Measurements from ENCODE around the gene CDK5RAP2.

Gene CDK5RAP2

GRCh38 chr9:120368799-120369198 lies 211.2 kb downstream of the CDK5RAP2 start:
- DNase-seq (ENCODE audit: insufficient read length, low spot score), result no peak
- no peak for FAIRE-seq

DNA sequence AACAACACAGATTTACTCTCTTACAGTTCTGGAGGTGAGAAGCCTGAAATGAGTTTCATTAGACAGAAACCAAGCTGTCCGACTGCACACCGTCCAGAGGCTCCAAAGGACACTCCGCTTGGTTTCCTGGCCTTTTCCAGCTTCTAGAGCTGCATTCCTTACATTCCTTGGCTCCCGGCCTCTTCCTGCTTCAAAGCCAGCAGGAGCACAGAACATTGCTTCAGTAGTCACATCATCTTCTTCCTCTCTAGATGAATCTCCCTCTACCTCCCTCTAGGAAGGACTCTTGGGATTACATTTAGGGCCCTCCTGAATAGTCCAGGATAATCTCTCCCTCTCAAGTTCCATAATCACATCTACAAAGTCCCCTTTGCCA lies 213.3 kb downstream of the CDK5RAP2 start:
- DNase-seq (ENCODE audit: insufficient read length, low spot score) (peak; percentile 81), FAIRE-seq (no peak)

DNA sequence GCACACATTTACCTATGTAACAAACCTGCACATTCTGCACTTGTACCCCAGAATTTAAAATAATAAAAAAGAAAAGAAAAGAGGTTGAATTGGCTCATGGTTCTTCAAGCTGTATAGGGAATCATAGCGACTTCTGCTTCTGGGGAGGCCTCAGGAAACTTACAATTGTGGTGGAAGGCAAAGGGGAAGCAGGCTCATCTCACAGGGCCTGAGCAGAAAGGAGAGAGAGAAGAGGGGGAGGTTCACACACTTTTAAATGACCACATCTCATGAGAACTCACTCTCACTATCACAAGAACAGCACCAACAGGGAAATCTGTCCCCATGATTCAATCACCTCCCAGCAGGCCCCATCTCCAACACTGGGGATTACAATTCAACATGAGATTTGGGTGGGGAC lies 214.6 kb downstream of the CDK5RAP2 start:
- DNase-seq (ENCODE audit: insufficient read length, low spot score), result no peak
- no peak for FAIRE-seq

DNA sequence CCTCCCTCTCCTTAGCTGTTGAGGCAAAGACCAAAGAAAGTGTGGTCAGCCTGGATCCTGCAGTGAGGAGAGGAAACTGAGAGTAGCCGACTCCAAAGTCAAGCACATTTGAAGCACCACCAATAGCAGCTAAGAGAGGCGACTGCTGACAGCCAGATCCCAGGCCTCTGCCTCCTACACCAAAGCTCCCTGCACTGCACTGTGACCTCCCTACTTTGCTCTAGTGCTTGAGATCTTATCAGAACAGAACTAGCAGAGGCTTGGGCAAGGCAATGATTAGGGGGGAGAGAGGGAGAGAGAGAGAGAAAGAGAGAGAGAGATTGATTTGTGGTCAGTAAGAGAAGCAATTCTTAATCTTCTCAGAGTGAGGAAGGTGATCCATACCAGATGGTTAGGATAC lies 216.3 kb downstream of the CDK5RAP2 start:
- no peak for DNase-seq (ENCODE audit: insufficient read length, low spot score)
- no peak for FAIRE-seq

DNA sequence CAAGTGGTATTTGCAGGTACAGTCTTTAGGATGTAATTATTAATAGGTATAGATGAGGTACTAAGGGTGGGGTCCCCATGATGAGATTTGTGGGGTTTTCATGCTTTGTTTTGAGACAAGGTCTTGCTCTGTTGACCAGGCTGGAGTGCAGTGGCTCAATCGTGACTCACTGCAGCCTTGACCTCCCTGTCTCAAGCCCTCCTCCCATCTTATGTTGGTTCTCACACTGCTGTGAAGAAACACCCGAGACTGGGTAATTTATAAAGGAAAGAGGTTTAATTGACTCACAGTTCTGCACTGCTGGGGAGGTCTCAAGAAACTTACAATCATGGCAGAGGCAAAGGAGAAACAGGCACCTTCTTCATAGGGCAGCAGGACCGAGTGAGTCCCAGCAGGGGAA lies 217.5 kb downstream of the CDK5RAP2 start:
- FAIRE-seq, result no peak
- DNase-seq (ENCODE audit: insufficient read length, low spot score), result no peak

DNA sequence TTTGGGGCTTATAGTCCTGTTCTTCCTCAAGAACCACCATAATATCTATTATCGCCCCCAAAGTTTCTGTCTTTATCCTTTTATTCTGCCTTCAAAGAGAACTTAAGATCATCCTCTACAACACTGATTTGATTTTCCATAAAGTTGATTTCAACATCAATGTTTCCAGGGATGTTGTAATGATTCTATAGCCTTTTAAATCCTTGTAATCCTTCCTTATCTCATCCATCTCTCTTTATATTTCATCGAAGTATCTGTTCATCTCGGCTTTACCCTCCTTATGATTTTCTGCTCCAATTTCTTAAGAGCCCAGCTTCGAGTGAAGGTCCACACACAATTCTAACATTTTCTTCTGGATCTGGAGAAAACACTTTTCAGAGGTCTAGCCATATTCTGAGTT lies 218.4 kb downstream of the CDK5RAP2 start:
- FAIRE-seq, result no peak

GRCh38 chr9:120360510-120360909 lies 219.5 kb downstream of the CDK5RAP2 start:
- FAIRE-seq, result no peak
- DNase-seq (ENCODE audit: insufficient read length, low spot score), result no peak

More for the DNA sequence above, 218.4 kb downstream of the CDK5RAP2 start:
- DNase-seq (ENCODE audit: insufficient read length, low spot score), result no peak

GRCh38 chr9:120360046-120360445 lies 219.9 kb downstream of the CDK5RAP2 start:
- no peak for DNase-seq (ENCODE audit: insufficient read length, low spot score)
- FAIRE-seq, result no peak

DNA sequence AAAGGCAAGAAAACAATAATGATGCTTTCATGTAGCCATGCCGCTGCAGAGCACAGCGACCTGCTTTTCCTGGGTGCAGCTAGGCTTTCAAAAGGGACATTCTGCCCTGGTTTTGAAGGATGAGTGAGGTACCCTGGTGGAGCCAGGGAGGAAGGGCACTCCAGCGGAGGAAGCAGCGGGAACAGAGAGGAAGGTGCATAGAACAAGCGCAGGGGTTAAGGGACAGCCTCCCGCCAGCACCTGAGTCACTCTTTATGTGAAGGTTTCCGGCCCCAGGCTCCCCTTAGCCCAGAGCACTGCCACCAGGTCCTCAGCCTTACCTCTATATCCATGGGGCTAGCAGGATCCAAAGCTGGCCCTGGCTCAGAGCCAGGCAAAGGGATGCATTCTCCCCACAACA lies 221.1 kb downstream of the CDK5RAP2 start:
- FAIRE-seq (no peak), DNase-seq (ENCODE audit: insufficient read length, low spot score) (no peak)

- FAIRE-seq (no peak), DNase-seq (ENCODE audit: insufficient read length, low spot score) (no peak)
Observed at GRCh38 chr9:120353506-120353905, 226.5 kb downstream of the CDK5RAP2 start.

DNA sequence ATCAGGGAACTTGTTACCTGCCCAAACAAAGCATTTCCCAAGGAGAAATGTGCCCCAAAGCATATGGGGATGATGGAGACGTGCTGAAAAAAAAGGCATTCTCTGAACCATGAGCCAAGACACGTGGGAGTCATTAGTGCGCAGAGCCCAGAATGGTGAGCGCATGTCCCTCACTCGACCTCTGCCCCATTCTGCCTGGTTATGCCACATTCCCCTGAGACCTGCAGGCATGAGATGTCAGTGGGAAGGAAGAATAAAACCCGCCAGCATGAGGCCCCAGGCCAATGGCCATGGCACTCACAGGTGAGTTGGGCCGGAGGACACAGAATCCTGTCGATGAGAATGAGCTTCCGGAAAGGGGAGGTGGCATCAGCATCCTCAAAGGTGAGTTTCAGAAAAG lies 228.9 kb downstream of the CDK5RAP2 start:
- no peak for FAIRE-seq

GRCh38 chr9:120350596-120350995 lies 229.4 kb downstream of the CDK5RAP2 start:
- no peak for FAIRE-seq
- no peak for DNase-seq (ENCODE audit: insufficient read length, low spot score)

More for the DNA sequence above, 228.9 kb downstream of the CDK5RAP2 start:
- DNase-seq (ENCODE audit: insufficient read length, low spot score), result no peak

DNA sequence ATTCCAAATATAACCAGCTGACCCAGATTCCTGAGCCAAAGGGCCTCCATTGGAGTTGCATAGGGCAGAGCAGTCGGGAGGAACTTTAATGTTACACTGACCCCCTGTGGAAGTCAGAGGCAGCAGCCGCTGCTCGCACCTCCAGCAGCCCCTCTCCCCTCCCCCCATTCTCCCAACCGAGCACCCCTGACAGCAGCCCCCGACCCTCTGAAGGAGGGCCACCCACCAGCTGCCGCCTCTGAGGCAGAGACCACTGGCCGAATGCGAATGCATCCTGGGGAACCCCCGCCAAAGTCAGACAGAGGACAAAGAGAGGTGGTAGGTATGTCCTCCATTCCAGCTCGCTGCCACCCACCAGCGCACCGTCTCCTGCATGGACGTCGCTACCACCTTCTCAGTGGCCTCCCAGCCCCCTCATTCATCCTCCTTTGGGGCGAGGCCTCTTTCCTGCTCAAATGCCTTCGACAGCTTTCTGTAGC lies 231.0 kb downstream of the CDK5RAP2 start:
- FAIRE-seq (no peak), DNase-seq (ENCODE audit: insufficient read length, low spot score) (peak; percentile 62)

DNA sequence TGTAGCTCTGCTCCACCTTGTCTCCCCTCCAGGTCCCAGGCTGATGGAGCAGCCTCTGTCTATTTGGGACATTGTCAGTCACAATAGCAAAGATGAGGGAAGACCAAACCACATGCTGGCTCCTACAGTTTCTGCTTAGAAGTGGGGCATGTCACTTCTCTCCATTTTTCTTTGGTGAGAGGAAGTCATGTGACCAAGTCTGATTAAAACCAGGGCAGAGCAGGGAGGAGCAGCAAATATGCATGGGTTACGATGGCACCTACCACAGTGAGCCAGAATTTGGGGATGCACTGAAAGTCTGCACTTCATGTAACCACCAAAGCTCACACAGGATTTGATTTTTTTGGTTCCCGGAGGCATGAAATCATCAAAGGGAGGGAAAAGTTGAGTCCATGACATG lies 234.6 kb downstream of the CDK5RAP2 start:
- no peak for FAIRE-seq

DNA sequence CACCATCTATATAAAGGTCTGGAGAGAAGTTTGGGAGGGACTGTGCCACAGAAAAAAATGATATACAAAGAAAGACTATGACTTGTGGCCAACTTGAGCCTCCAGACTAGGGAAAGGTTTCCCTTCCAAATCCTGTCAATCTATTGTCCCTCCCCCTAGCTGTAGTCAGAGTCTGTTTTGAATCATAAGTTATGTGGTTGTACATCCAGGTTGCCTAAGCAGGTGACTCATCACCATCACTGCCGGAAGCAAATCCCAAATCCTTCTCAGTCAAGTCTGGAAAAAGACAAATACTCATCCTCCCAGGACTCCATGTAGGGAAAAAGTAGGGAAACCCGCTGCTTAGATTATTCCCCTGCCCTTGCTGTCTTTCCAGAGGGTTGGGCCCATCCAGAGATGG lies 235.7 kb downstream of the CDK5RAP2 start:
- FAIRE-seq (no peak), DNase-seq (ENCODE audit: insufficient read length, low spot score) (peak; percentile 44)

More for the DNA sequence above, 234.6 kb downstream of the CDK5RAP2 start:
- DNase-seq (ENCODE audit: insufficient read length, low spot score), result no peak

- FAIRE-seq (no peak), DNase-seq (ENCODE audit: insufficient read length, low spot score) (no peak)
Observed at GRCh38 chr9:120343416-120343815, 236.6 kb downstream of the CDK5RAP2 start.
